Epithelial cell of proximal tubule (primary cell): ENCODE data around the gene KCNC1. TPM values are rescaled to one million over a fixed set of nuclear protein-coding genes. Genes with fewer than 3 reads are reported as not detected.

ENCODE experiments used
- DNase-seq: peaks from one replicate; pipeline ENCODE4 v3.0.0-alpha.2; 2011; ENCODE audit warnings: low read depth
- H3K4me3 ChIP-seq: 2 replicates; pipeline ENCODE4 v1.5.1; 2011; ENCODE audit warnings: low read depth, mild to moderate bottlenecking, low read length
- CTCF ChIP-seq: conservative IDR thresholded peaks from 2 replicates; pipeline ENCODE4 v1.5.1; 2012; ENCODE audit warnings: low read depth, mild to moderate bottlenecking, low read length
- total RNA-seq: library from RNA; depleted of rRNA; stranded (reverse); fragments of >200 nt; gene quantifications from 2 replicates; pipeline ENCODE4 v1.2.3, GENCODE V29; 2015

Gene KCNC1
- total RNA-seq, 1 donor from 2014 or later, result not detected

- DNase-seq, result no peak
- no peak overlapping the region for H3K4me3 ChIP-seq
- TF ChIP-seq CTCF, result no peak
Measured at GRCh38 chr11:17816232-17816931, 81.8 kb downstream of the KCNC1 start.

GRCh38 chr11:17821648-17822400, 87.2 kb downstream of the KCNC1 start:
- H3K4me3 ChIP-seq, result no peak overlapping the region
- TF ChIP-seq CTCF, result no peak
- DNase-seq, result no peak

GRCh38 chr11:17822401-17822781, 87.8 kb downstream of the KCNC1 start:
- H3K4me3 ChIP-seq, result no peak overlapping the region
- no peak for DNase-seq

GRCh38 chr11:17827006-17827405, 92.4 kb downstream of the KCNC1 start:
- DNase-seq, result no peak
- H3K4me3 ChIP-seq, result no peak overlapping the region
- TF ChIP-seq CTCF, result peak; percentile 49

More at GRCh38 chr11:17822401-17822781, 87.8 kb downstream of the KCNC1 start:
- TF ChIP-seq CTCF, result no peak

DNA sequence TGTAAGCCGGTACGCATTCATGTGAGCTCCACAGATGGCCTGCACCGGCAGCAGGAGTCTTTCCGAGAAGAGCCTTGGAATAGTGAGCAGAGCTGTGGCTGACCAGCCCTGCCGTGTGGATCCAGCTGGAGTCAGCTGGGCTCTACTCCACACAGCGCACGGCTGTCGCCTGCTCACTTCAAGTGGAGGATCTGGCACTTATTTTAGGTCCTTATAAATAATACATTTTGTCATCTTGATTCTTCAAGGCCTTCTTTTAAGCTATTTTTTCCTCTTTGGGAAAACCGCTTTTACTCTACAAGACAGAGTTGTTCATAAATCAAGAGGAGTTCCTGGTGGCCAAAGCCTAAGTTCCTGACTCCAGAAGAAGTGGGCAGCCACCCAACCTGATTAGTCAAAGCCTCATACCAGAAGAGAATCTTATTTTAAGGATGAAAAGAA, 93.8 kb downstream of the KCNC1 start:
- H3K4me3 ChIP-seq, result no peak overlapping the region
- DNase-seq, result no peak
- no peak for TF ChIP-seq CTCF

- TF ChIP-seq CTCF, result no peak
Measured at GRCh38 chr11:17831228-17831627, 96.6 kb downstream of the KCNC1 start.

More at GRCh38 chr11:17831228-17831627, 96.6 kb downstream of the KCNC1 start:
- H3K4me3 ChIP-seq, result no peak overlapping the region
- DNase-seq, result no peak
